ENCODE results near the gene ZNRD2.
"Not testable (repeated sequence)": the region's sequence is repeated elsewhere in the genome, so short reads cannot be mapped to it uniquely, and the experiment has no call there.

ZNRD2 gene

DNA sequence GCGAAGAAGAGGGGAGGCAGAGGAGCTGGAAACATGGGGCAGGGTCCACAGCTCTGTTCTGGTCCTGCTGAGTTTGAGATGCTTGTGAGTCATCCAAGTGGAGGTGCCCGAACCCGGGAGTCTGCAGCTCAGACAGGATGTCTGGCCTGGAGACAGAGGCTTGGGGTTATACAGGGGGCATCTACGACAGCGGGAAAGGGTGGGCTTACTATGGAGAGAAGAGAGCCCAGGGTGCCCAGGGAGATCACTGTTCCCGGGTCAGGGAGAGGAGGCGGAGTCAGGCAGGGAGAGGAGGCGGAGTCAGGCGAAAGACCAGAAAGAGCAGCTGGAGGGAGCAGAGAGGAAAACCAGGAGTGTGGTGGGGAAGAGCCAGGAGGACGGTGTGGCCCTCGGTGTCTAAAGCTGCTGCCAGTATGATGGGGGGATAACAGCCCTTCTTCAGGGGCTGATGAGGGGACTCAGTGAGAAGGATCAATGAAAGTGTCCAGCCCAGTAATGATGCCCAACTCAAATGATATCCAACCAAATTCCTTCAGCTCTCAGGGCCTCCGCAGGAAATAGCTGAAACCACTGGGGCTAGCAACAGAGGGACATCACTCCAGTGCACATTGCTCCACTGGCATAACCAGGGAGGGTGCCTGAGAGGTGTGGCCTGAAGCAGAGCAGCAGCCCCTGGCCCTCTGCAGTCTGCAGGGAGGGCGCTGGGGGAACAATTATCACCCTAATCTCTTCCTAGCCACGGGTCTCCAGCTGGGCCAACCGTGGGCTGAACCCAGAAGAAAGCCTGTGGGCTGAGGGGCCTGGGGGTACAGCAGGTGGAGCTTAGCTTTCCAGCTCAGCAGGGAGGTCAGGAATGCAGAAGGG lies 9.5 kb upstream of the ZNRD2 start:
- no peak for DNase-seq (ENCODE audit: low read depth)
- H3K4me3 ChIP-seq (ENCODE audit: control insufficient read depth, low read depth, low read length) = no peak overlapping the region
- TF ChIP-seq, protein P1, sequence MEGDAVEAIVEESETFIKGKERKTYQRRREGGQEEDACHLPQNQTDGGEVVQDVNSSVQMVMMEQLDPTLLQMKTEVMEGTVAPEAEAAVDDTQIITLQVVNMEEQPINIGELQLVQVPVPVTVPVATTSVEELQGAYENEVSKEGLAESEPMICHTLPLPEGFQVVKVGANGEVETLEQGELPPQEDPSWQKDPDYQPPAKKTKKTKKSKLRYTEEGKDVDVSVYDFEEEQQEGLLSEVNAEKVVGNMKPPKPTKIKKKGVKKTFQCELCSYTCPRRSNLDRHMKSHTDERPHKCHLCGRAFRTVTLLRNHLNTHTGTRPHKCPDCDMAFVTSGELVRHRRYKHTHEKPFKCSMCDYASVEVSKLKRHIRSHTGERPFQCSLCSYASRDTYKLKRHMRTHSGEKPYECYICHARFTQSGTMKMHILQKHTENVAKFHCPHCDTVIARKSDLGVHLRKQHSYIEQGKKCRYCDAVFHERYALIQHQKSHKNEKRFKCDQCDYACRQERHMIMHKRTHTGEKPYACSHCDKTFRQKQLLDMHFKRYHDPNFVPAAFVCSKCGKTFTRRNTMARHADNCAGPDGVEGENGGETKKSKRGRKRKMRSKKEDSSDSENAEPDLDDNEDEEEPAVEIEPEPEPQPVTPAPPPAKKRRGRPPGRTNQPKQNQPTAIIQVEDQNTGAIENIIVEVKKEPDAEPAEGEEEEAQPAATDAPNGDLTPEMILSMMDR (IDR thresholded peaks at IDR 0.05; ENCODE audit: control insufficient read depth, insufficient read depth, low read depth, low read length, missing control alignments) = no peak

DNA sequence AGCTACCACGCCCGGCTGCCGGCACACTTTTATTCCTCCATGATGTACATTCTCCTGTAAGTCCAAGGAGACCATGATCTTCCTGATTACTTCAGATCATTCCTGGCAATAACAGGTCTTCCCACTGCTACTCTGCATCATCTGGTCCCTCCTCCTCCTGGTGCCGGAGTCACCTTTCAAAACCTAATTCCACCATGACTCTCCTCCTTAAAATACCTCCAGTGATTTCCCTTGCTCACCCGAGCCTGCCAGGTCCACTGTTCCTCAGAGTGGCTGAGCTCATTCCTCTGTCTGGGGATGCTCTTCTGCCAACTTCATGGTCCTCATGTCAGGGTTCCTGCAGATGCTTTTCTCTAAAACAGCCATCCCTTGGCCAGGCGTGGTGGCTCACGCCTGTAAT lies 8.3 kb upstream of the ZNRD2 start:
- TF ChIP-seq, protein P1 (IDR thresholded peaks at IDR 0.05; ENCODE audit: control insufficient read depth, insufficient read depth, low read depth, low read length, missing control alignments) = no peak
- no peak for DNase-seq (ENCODE audit: low read depth)
- H3K4me3 ChIP-seq (ENCODE audit: control insufficient read depth, low read depth, low read length) = no peak overlapping the region

DNA sequence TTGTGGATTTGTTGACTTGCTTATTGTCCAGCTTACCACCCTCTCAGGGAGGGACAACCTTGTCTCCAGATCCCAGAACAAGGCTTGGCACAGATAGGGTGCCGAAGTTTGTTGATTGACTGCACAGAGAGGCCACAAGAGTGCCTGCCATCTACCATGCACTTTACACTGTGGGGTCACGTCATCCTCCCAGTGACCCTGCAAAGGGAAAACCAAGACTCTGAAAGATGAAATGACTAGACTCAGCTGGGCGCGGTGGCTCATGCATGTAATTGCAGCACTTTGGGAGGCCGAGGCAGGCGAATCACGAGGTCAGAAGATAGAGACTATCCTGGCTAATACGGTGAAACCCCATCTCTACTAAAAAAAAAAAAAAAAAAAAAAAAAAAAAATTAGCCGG lies 7.5 kb upstream of the ZNRD2 start:
- TF ChIP-seq, protein P1 (IDR thresholded peaks at IDR 0.05; ENCODE audit: control insufficient read depth, insufficient read depth, low read depth, low read length, missing control alignments) = no peak
- DNase-seq (ENCODE audit: low read depth) = no peak
- no peak overlapping the region for H3K4me3 ChIP-seq (ENCODE audit: control insufficient read depth, low read depth, low read length)

GRCh38 chr11:65563601-65564000 lies 6.7 kb upstream of the ZNRD2 start:
- no peak overlapping the region for H3K4me3 ChIP-seq (ENCODE audit: control insufficient read depth, low read depth, low read length)
- DNase-seq (ENCODE audit: low read depth) = no peak
- TF ChIP-seq, protein P1 (IDR thresholded peaks at IDR 0.05; ENCODE audit: control insufficient read depth, insufficient read depth, low read depth, low read length, missing control alignments) = no peak

DNA sequence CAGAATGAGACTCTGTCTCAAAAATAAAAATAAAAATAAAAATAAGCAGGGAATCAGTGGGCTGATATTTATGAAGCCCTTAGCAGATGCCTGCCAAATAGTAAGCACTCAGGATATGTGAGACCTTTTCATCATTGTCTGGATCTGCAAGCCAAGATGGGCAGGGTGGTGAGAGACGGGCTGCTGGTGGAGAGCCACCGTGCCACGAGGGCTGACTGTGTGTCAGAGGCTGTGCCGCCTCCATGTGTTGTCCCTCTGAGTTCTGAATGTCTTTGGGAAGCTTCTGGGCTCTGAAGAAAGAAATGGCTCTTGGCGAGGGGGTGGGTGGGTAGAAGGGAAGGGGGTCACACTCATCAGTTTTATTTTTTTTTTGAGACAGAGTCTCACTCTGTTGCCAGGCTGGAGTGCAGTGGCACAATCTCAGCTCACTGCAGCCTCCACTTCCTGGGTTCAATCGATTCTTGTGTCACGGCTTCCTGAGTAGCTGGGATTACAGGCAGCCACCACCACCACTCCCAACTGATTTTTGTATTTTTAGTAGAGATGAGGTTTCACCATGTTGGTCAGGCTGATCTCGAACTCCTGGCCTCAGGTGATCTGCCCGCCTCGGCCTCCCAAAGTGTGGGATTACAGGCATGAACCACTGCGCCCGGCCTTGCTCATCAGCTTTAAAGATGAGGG lies 5.3 kb upstream of the ZNRD2 start:
- not testable (repeated sequence) for H3K4me3 ChIP-seq (ENCODE audit: control insufficient read depth, low read depth, low read length); DNase-seq (ENCODE audit: low read depth)

DNA sequence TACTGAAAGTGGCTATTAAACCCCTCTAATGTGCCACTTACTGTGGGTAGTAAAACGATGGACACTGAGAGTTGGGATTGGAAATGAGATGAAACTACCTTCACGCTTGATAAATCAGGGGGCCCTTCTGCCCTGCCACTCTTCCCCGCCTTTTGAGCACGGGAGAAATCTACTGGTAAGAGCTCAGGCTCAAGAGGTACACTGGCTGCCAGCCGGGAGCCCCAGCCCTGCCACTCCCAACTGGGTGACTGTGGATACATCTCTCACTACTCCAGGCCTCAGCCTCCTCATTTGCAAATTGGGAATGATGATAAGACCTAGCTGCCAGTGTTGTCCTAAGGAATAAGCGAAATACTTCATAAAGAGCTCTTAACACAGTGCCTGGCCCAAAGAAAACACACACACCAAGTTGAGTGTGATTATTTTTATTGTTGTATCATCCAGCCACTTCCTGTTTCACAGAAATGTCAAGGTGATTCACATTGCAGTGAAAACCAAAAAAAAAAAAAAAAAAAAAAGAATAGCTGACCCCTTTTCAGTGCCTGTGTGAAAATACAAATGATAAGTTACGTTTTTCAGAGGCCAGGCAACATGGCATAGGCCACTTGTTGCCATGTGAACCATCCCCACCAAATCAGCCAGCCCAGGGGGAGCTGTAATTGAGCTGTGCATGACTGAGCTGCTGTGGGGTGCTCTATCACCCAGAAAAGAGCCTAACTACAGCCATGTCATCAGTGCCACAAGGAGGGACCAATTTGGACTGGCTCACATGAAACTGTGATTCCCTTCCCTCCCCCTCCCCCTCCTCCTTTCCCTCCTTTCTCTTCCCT lies 4.4 kb upstream of the ZNRD2 start:
- DNase-seq (ENCODE audit: low read depth) = no peak
- TF ChIP-seq, protein P1 (IDR thresholded peaks at IDR 0.05; ENCODE audit: control insufficient read depth, insufficient read depth, low read depth, low read length, missing control alignments) = no peak
- H3K4me3 ChIP-seq (ENCODE audit: control insufficient read depth, low read depth, low read length) = no peak overlapping the region
